Heart left ventricle (tissue), 16 donors: ENCODE data around the gene DLG4. TPM values are rescaled to one million over a fixed set of nuclear protein-coding genes. Genes with fewer than 3 reads are reported as not detected.

Experiments
- ATAC-seq, 4 donors: fragments of 200-7000 bp; cut with Tn5 transposase; one replicate each; pipeline ENCODE4 v1.9.1; 2020 to 2022; ENCODE audit warnings: moderate library complexity in 4 of 4, mild to moderate bottlenecking in 3 of 4, moderate number of reproducible peaks in 1 of 4
- DNase-seq, 5 donors: peaks; one replicate each; pipeline ENCODE4 v3.0.0-alpha.2; 2020
- H3K27ac ChIP-seq, 12 donors: fragments of 200-600 bp; sonication (generic) in 4 of 12; one replicate each; pipeline versions ENCODE4 v1.5.0 to v1.8.0; 2016 to 2022; ENCODE audit warnings: mild to moderate bottlenecking in 2 of 12
- H3K27me3 ChIP-seq, 9 donors: fragments of 200-600 bp; sonication (generic) in 2 of 9; one replicate each; pipeline versions ENCODE4 v1.5.1 to v1.8.0; 2016 to 2022; ENCODE audit warnings: mild to moderate bottlenecking in 3 of 9
- H3K36me3 ChIP-seq, 9 donors: fragments of 200-600 bp; sonication (generic) in 2 of 9; one replicate each; pipeline versions ENCODE4 v1.5.0 to v1.8.0; 2018 to 2022; ENCODE audit warnings: mild to moderate bottlenecking in 2 of 9
- H3K4me1 ChIP-seq, 12 donors: fragments of 200-600 bp; sonication (generic) in 4 of 12; one replicate each; pipeline versions ENCODE4 v1.5.0 to v1.8.0; 2016 to 2022; ENCODE audit warnings: mild to moderate bottlenecking in 3 of 12
- H3K4me3 ChIP-seq, 12 donors: fragments of 200-600 bp; sonication (generic) in 4 of 12; one replicate each; pipeline versions ENCODE4 v1.5.0 to v1.8.0; 2017 to 2022; ENCODE audit warnings: mild to moderate bottlenecking in 9 of 12, moderate library complexity in 4 of 12
- H3K9me3 ChIP-seq, 12 donors: fragments of 200-600 bp; sonication (generic) in 4 of 12; one replicate each; pipeline versions ENCODE4 v1.5.0 to v1.8.0; 2016 to 2022; ENCODE audit warnings: mild to moderate bottlenecking in 1 of 12
- POLR2A ChIP-seq, 2 donors: fragments of 450-650 bp; IDR thresholded peaks; one replicate each; pipeline ENCODE4 v1.6.1; 2017; ENCODE audit warnings: antibody characterized with exemption in 2 of 2, mild to moderate bottlenecking in 2 of 2, moderate library complexity in 2 of 2
- WGBS, 4 donors: extraction: QIAGEN DNeasy Blood & Tissue Kit in 2 of 4; methylation state at CpG; one replicate each; pipeline versions ENCODE4 v1.1.5 to v1.1.7; 2013 to 2018; 5-methylcytosine and 5-hydroxymethylcytosine counted together
- intact Hi-C, 10 donors: fragments of 100-400 bp; cut with DNase I; formaldehyde crosslinking; loops; one replicate each; pipeline versions ENCODE4 v1.11.1 to v1.14.2; 2022
- polyA plus RNA-seq, 2 donors: library from polyadenylated mRNA; stranded (reverse); fragments of 200-250 nt; gene quantifications; one replicate each; pipeline ENCODE4 v1.2.3, GENCODE V29; 2013
- total RNA-seq, 9 donors: library from RNA; depleted of rRNA in 2 of 9; stranded (reverse); fragments of >200 nt in 2 of 9; fragmentation: NEBNext Ultra II Directional in 3 of 9; extraction: Animal tissue kit (Norgen Biotek cat#: 25700) in 3 of 9; gene quantifications; one replicate each; pipeline versions ENCODE4 v1.1.0 to v1.2.4, GENCODE V29; 2016 to 2023
- TF ChIP-seq, protein P1 (sequence below), 12 donors: fragments of 200-600 bp; sonication (generic) in 4 of 12; IDR thresholded peaks; one replicate each; pipeline versions ENCODE4 v1.5.0 to v1.8.0; 2018 to 2022; ENCODE audit warnings: antibody characterized with exemption in 12 of 12, mild to moderate bottlenecking in 5 of 12
- donor health status: ischemic (EF 13 %, LVEDD 7.1; RV severe dilation, severe dysfunction).
- donor health status: healthy with polysubstance abuse.
- donor health status: DM: no; HTN: yes; CAD: no.
- donor health status: DM: no; HTN: no; CAD: no.
- donor health status: ischemic (EF 25% LVEDD 6.9; RV normal size, moderate dysfunction).
- donor health status: ischemic (EF 25% LVEDD 5.7; RV mildly dilated, moderate dysfunction).
- donor health status: healthy.
- donor health status: DM: yes; HTN: yes; CAD: no.
- donor health status: ischemic (EF 35%, LVEDD 5.7; RV mildly dilated, moderate dysfunction).
- donor health status: nonischemic (EF 11% LVEDD 7.7; RV severe dilation, severe dysfunction).
- donor health status: DM: yes; HTN: yes; CAD: no.
- donor health status: PGD.
- donor health status: ischemic (EF 29% LVEDD 5.4; RV normal size, mild dysfunction).
- donor health status: nonischemic (EF 23%, LVEDD 6.1; RV moderate dilation, normal function).

DLG4 gene
- total and polyA plus RNA-seq, 11 donors = 5.3 to 24.3 (median 15.5) TPM

DNA sequence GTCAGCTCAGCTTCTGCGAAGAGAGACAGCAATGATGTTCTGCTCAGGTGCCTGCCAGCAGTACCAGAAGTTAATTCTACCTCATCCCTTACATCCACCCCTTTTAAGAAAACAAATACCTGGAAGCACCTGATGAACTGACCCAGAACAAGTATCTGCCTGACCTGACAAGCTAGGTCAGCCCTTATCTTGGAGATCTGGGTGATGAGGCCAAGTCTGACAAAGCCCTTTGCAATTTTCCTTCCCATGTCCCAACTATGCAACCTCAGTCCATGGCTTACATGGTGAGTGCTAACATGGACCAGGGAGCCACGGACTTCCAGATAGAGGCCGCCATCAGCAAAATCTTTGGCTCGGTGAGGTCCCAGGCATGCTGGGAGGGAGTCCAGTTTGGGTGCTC, 3.7 kb upstream of the DLG4 start:
- no peak overlapping the region for H3K4me3 ChIP-seq
- intact Hi-C loops = no loop called here
- WGBS, 4 donors = 66 to 86% (median 77%) methylated on average over 4 of the region's 4 CpGs
- H3K4me1 ChIP-seq = peaks cover 6 to 62% (median 34%) of the 10 kb centered on the region in 12 donors
- H3K9me3 ChIP-seq = no peaks in the 10 kb centered on the region
- peaks cover 0 to 76% (median 73%) of the 10 kb centered on the region in 9 donors for H3K36me3 ChIP-seq
- ATAC-seq = no peak
- H3K27ac ChIP-seq = peak overlapping the region in 1 of 12 donors; percentile 2
- TF ChIP-seq, protein P1, sequence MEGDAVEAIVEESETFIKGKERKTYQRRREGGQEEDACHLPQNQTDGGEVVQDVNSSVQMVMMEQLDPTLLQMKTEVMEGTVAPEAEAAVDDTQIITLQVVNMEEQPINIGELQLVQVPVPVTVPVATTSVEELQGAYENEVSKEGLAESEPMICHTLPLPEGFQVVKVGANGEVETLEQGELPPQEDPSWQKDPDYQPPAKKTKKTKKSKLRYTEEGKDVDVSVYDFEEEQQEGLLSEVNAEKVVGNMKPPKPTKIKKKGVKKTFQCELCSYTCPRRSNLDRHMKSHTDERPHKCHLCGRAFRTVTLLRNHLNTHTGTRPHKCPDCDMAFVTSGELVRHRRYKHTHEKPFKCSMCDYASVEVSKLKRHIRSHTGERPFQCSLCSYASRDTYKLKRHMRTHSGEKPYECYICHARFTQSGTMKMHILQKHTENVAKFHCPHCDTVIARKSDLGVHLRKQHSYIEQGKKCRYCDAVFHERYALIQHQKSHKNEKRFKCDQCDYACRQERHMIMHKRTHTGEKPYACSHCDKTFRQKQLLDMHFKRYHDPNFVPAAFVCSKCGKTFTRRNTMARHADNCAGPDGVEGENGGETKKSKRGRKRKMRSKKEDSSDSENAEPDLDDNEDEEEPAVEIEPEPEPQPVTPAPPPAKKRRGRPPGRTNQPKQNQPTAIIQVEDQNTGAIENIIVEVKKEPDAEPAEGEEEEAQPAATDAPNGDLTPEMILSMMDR (IDR thresholded peaks at IDR 0.05) = no peak
- no peak for TF ChIP-seq POLR2A (IDR thresholded peaks at IDR 0.05)
- no peak for DNase-seq
- no peaks in the 10 kb centered on the region for H3K27me3 ChIP-seq

DNA sequence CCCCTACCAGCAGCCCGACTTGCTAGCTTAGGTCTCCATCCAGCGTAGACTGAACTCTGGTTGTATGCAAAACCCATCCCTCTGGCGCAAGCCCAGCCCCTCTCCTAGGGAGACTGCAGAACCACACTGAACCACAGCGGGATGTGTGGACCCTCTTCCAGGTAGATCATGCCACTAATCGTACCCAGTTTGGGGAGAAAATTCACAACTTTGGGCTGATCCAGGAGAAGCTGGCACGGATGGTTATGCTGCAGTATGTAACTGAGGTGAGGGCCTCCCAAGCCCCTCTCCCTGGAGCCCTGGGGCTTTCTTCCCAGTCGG, 3.3 kb upstream of the DLG4 start:
- Histone ChIP-seq H3K4me1 (peaks cover 6 to 67% (median 38%) of the 10 kb centered on the region in 12 donors), H3K27me3 (no peaks in the 10 kb centered on the region), H3K27ac (no peak overlapping the region), H3K4me3 (no peak overlapping the region), H3K36me3 (peaks cover 0 to 72% (median 69%) of the 10 kb centered on the region in 9 donors), H3K9me3 (no peaks in the 10 kb centered on the region)
- DNase-seq (peak in 2 of 5 donors; percentile 11 to 51), ATAC-seq (no peak)
- intact Hi-C loops = no loop called here
- TF ChIP-seq POLR2A (IDR thresholded peaks at IDR 0.05) = no peak
- TF ChIP-seq, protein P1 (IDR thresholded peaks at IDR 0.05) = no peak
- WGBS, 4 donors = 67 to 82% (median 73%) methylated on average over 6 to 7 of the region's 7 CpGs

DNA sequence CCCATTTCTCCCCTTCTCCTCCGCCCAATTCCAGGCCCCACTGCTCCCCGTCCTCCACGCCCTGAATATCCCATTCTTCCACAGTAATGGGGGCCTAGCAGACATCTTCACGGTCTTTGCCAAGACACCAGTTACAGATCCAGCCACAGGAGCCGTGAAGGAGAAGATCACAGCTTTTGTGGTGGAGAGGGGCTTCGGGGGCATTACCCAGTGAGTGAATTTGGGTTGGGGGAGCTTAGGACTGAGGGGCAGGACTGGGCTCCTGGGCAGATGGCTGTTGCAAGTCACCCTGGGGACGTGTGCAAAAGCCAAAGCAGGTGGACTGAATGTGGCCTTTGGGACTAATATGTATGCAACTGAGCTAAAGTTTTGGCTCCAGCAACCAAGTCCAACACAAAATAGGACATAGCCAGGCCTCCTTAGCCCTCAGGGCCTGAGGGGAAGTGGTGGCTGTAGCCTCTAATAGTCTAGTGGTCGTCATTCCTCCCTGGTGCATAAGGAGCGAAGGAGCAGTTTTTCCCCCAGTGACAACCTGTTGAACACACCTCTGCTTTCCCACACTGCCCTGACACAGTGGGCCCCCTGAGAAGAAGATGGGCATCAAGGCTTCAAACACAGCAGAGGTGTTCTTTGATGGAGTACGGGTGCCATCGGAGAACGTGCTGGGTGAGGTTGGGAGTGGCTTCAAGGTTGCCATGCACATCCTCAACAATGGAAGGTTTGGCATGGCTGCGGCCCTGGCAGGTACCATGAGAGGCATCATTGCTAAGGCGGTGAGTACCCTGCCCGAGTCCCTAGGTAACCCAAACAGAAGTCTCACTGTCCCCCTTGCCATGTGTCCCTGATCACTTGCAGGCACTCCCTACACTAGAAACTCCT, 2.7 kb upstream of the DLG4 start:
- H3K27ac ChIP-seq = peak overlapping the region in 3 of 12 donors; percentile 97 to 99 (median 99)
- no peaks in the 10 kb centered on the region for H3K9me3 ChIP-seq
- H3K4me3 ChIP-seq = no peak overlapping the region
- intact Hi-C loops = no loop called here
- peaks cover 0 to 67% (median 64%) of the 10 kb centered on the region in 9 donors for H3K36me3 ChIP-seq
- WGBS, 4 donors = 70 to 80% (median 79%) methylated on average over 12 to 15 of the region's 15 CpGs
- ATAC-seq (no peak), DNase-seq (peak in 1 of 5 donors; percentile 53)
- no peak for TF ChIP-seq POLR2A (IDR thresholded peaks at IDR 0.05)
- TF ChIP-seq, protein P1 (IDR thresholded peaks at IDR 0.05) = no peak
- peaks cover 6 to 73% (median 42%) of the 10 kb centered on the region in 12 donors for H3K4me1 ChIP-seq
- no peaks in the 10 kb centered on the region for H3K27me3 ChIP-seq

DNA sequence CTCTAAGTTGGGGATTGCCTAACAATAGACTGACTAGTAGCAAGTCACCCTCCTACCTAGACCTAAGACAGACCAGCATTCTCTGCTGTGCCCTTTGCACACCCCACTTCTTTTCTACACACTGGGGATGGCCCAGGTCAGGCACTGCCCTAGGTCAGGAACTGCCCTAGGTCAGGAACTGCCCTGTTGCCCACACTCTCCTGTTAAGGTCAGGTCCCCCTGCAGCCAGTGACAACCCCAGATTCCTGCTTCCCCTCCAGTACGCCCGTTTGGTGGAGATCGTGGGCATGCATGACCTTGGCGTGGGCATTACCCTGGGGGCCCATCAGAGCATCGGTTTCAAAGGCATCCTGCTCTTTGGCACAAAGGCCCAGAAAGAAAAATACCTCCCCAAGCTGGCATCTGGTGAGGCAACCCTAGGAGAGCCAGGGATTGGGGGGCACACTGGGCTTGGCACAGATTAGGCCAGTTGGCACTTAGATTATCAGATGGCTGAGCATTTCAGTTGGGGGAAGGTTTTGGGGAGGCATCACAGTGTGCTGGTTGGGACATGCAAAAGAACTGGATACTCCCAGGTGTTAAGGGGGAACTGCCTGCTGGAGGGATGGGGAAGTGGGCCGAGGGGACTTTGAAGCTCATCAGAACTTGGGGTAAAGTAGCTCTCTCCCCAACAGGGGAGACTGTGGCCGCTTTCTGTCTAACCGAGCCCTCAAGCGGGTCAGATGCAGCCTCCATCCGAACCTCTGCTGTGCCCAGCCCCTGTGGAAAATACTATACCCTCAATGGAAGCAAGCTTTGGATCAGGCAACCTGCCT, 1.8 kb upstream of the DLG4 start:
- H3K36me3 ChIP-seq = peaks cover 0 to 59% (median 56%) of the 10 kb centered on the region in 9 donors
- intact Hi-C loops = loop anchor here in 1 of 10 donors (2.0 kb wide), 1 partner anchor 15 kb away; no protein-coding TSS in a partner anchor
- 67 to 75% (median 71%) methylated on average over 10 of the region's 10 CpGs for WGBS, 4 donors
- DNase-seq (peak in 1 of 5 donors; percentile 17), ATAC-seq (no peak)
- H3K27me3 ChIP-seq = no peaks in the 10 kb centered on the region
- H3K9me3 ChIP-seq = no peaks in the 10 kb centered on the region
- peaks cover 6 to 81% (median 43%) of the 10 kb centered on the region in 12 donors for H3K4me1 ChIP-seq
- TF ChIP-seq POLR2A (IDR thresholded peaks at IDR 0.05) = no peak
- TF ChIP-seq, protein P1 (IDR thresholded peaks at IDR 0.05) = no peak
- peak overlapping the region in 10 of 12 donors; percentile 95 to 100 (median 99) for H3K27ac ChIP-seq
- H3K4me3 ChIP-seq = peak overlapping the region in 10 of 12 donors; percentile 69 to 100 (median 96)
